Kidney (tissue), 14 donors: ENCODE results near the gene TEAD1. TPM values are rescaled to one million over a fixed set of nuclear protein-coding genes. Genes with fewer than 3 reads are reported as not detected.

Experiments
- DNase-seq, 5 donors: peaks; one replicate each; pipeline ENCODE4 v3.0.0-alpha.2; 2013 to 2020
- FAIRE-seq: peaks from 2 replicates; lab custom pipeline; 2012; peaks lifted over from hg19 to GRCh38; lab: Jason Lieb, UNC
- H3K27ac ChIP-seq, 2 donors: one replicate each; pipeline ENCODE4 v1.7.0; 2013; ENCODE audit warnings: low read depth in 2 of 2, low read length in 2 of 2, inconsistent platforms in 1 of 2
- H3K27me3 ChIP-seq: one replicate; pipeline ENCODE4 v1.7.1; 2013; ENCODE audit warnings: low read length, inconsistent platforms; ENCODE audit not compliant: control insufficient read depth, insufficient read depth
- H3K36me3 ChIP-seq, 3 donors: one replicate each; pipeline versions ENCODE4 v1.7.0 to v1.7.1; 2013; ENCODE audit warnings: low read length in 3 of 3, control low read depth in 1 of 3, inconsistent platforms in 1 of 3; ENCODE audit not compliant: insufficient read depth in 3 of 3, control insufficient read depth in 2 of 3
- H3K4me1 ChIP-seq, 3 donors: one replicate each; pipeline versions ENCODE4 v1.7.0 to v1.7.1; 2013; ENCODE audit warnings: low read length in 3 of 3, inconsistent platforms in 1 of 3, low read depth in 1 of 3; ENCODE audit not compliant: control insufficient read depth in 2 of 3, insufficient read depth in 2 of 3
- H3K4me3 ChIP-seq, 3 donors: one replicate each; pipeline versions ENCODE4 v1.7.0 to v1.8.1; 2013; ENCODE audit warnings: low read length in 3 of 3, control low read depth in 1 of 3, inconsistent platforms in 1 of 3
- H3K9ac ChIP-seq, 3 donors: one replicate each; pipeline versions ENCODE4 v1.7.0 to v1.7.1; 2013; ENCODE audit warnings: low read length in 3 of 3, control low read depth in 1 of 3, inconsistent platforms in 1 of 3
- H3K9me3 ChIP-seq, 3 donors: one replicate each; pipeline versions ENCODE4 v1.7.0 to v1.7.1; 2013; ENCODE audit warnings: low read length in 3 of 3, control low read depth in 1 of 3, inconsistent platforms in 1 of 3; ENCODE audit not compliant: control insufficient read depth in 2 of 3, insufficient read depth in 1 of 3
- CTCF ChIP-seq: IDR thresholded peaks from 3 replicates; pipeline ENCODE4 v1.5.1; 2012; ENCODE audit warnings: mild to moderate bottlenecking, moderate library complexity, borderline replicate concordance; ENCODE audit not compliant: insufficient read depth; ENCODE audit errors: extremely low read depth
- intact Hi-C: fragments of 100-400 bp; cut with DNase I; formaldehyde crosslinking; loops from one replicate; pipeline ENCODE4 v1.11.1; 2022
- polyA plus RNA-seq: library from polyadenylated mRNA; stranded (reverse); fragments of 350-450 nt; fragmentation: Illumina TruSeq; extraction: RNeasy Lipid Tissue Mini Kit (QIAGEN cat#74804); gene quantifications from one replicate; pipeline ENCODE4 v1.2.3, GENCODE V29; 2014; ENCODE audit warnings: low read depth, low replicate concordance; ENCODE audit not compliant: insufficient read depth
- total RNA-seq: library from RNA; stranded (reverse); fragmentation: NEBNext Ultra II Directional; extraction: Animal tissue kit (Norgen Biotek cat#: 25700); gene quantifications from one replicate; pipeline ENCODE4 v1.2.1, GENCODE V29; 2021
- donor health status: control.
- donor health status: control.
- donor health status: control.
- donor health status: control.
- donor health status: control.
- donor health status: DM: yes; HTN: yes; CAD: no.
- donor health status: Normal renal cell carcinoma (clear cell type).

The TEAD1 gene
- total and polyA plus RNA-seq, 2 donors from 2014 or later = 7.6 to 77.2 TPM

- no peaks in the 10 kb centered on the region for H3K9me3 ChIP-seq
- no peak overlapping the region for H3K4me3 ChIP-seq
- H3K36me3 ChIP-seq = peaks cover 0 to 8% (median 0%) of the 10 kb centered on the region in 3 donors
- peaks cover 0 to 5% (median 2%) of the 10 kb centered on the region in 3 donors for H3K4me1 ChIP-seq
- intact Hi-C loops = loop anchor here (10.0 kb wide), 1 partner anchor 566 kb away; no protein-coding TSS in a partner anchor
- no peak overlapping the region for H3K9ac ChIP-seq
- no peaks in the 10 kb centered on the region for H3K27me3 ChIP-seq
- DNase-seq = no peak
- no peak for FAIRE-seq
- no peak for TF ChIP-seq CTCF
- H3K27ac ChIP-seq = no peak overlapping the region
Observed at GRCh38 chr11:12890476-12890875, 216.3 kb downstream of the TEAD1 start.

GRCh38 chr11:12893787-12894672 is 219.8 kb downstream of the TEAD1 start:
- Histone ChIP-seq H3K27ac (no peak overlapping the region), H3K9ac (no peak overlapping the region)
- intact Hi-C loops = loop anchor here (10.0 kb wide), 1 partner anchor 569 kb away; no protein-coding TSS in a partner anchor

GRCh38 chr11:12897390-12897789 is 223.2 kb downstream of the TEAD1 start:
- no peak for TF ChIP-seq CTCF
- no peak overlapping the region for H3K27ac ChIP-seq
- H3K4me3 ChIP-seq = no peak overlapping the region
- DNase-seq = no peak
- H3K9ac ChIP-seq = no peak overlapping the region
- intact Hi-C loops = loop anchor here (10.0 kb wide), 1 partner anchor 573 kb away; no protein-coding TSS in a partner anchor
- H3K27me3 ChIP-seq = no peaks in the 10 kb centered on the region
- no peaks in the 10 kb centered on the region for H3K9me3 ChIP-seq
- peaks cover 0 to 5% (median 0%) of the 10 kb centered on the region in 3 donors for H3K4me1 ChIP-seq
- no peak for FAIRE-seq
- peaks cover 0 to 6% (median 5%) of the 10 kb centered on the region in 3 donors for H3K36me3 ChIP-seq

More at GRCh38 chr11:12893787-12894672, 219.8 kb downstream of the TEAD1 start:
- Histone ChIP-seq H3K4me3 (no peak overlapping the region), H3K36me3 (peaks cover 0 to 8% (median 2%) of the 10 kb centered on the region in 3 donors), H3K4me1 (peaks cover 0 to 5% (median 0%) of the 10 kb centered on the region in 3 donors), H3K27me3 (no peaks in the 10 kb centered on the region), H3K9me3 (no peaks in the 10 kb centered on the region)
- TF ChIP-seq CTCF = peak; percentile 77
- DNase-seq (peak in 4 of 5 donors; percentile 70 to 77 (median 75)), FAIRE-seq (peak; percentile 88)
